Neural progenitor cell (in vitro differentiated cells): ENCODE measurements around the gene ZIC4. TPM values are rescaled to one million over a fixed set of nuclear protein-coding genes. Genes with fewer than 3 reads are reported as not detected.

ENCODE experiments used
- DNase-seq: peaks from one replicate; pipeline ENCODE4 v3.0.0-alpha.2; 2016; ENCODE audit warnings: low spot score
- H2AFZ ChIP-seq: fragments of 200-600 bp; sonication (generic); replicated peaks from 2 replicates; pipeline ENCODE4 v1.6.1; 2016; ENCODE audit warnings: antibody characterized with exemption
- H3F3A ChIP-seq: fragments of 200-600 bp; sonication (generic); 2 replicates; pipeline ENCODE4 v1.6.1; 2016; ENCODE audit warnings: antibody characterized with exemption, low read depth
- H3K27ac ChIP-seq: fragments of 200-600 bp; sonication (generic); 2 replicates; pipeline ENCODE4 v1.5.1; 2016; ENCODE audit warnings: mild to moderate bottlenecking
- H3K27me3 ChIP-seq: fragments of 200-600 bp; sonication (generic); 2 replicates; pipeline ENCODE4 v1.6.1; 2016; ENCODE audit warnings: mild to moderate bottlenecking, moderate library complexity
- H3K36me3 ChIP-seq: fragments of 200-600 bp; sonication (generic); 2 replicates; pipeline ENCODE4 v1.5.1; 2016
- H3K4me1 ChIP-seq: fragments of 200-600 bp; sonication (generic); 2 replicates; pipeline ENCODE4 v1.6.1; 2016; ENCODE audit warnings: mixed run types
- H3K4me2 ChIP-seq: fragments of 200-600 bp; sonication (generic); 2 replicates; pipeline ENCODE4 v1.6.1; 2016
- H3K4me3 ChIP-seq: fragments of 200-600 bp; sonication (generic); 2 replicates; pipeline ENCODE4 v1.5.1; 2016
- H3K79me2 ChIP-seq: fragments of 200-600 bp; sonication (generic); 2 replicates; pipeline ENCODE4 v1.6.1; 2016; ENCODE audit warnings: low read depth
- H3K9ac ChIP-seq: fragments of 200-600 bp; sonication (generic); 2 replicates; pipeline ENCODE4 v1.6.1; 2016
- H3K9me3 ChIP-seq: fragments of 200-600 bp; sonication (generic); 2 replicates; pipeline ENCODE4 v1.5.1; 2016; ENCODE audit warnings: low read depth
- H4K20me1 ChIP-seq: fragments of 200-600 bp; sonication (generic); 2 replicates; pipeline ENCODE4 v1.6.1; 2016; ENCODE audit warnings: low read depth
- H3K27ac Mint-ChIP-seq: 3 replicates; pipeline ENCODE4 v1.8.0; 2021; ENCODE audit warnings: mixed read lengths
- H3K27me3 Mint-ChIP-seq: 2 replicates; pipeline ENCODE4 v1.8.0; 2022; ENCODE audit warnings: low read depth, mild to moderate bottlenecking, inconsistent platforms, moderate library complexity, mixed read lengths; ENCODE audit not compliant: insufficient read depth
- H3K36me3 Mint-ChIP-seq: 3 replicates; pipeline ENCODE4 v1.8.0; 2021; ENCODE audit warnings: mixed read lengths
- H3K4me1 Mint-ChIP-seq: 3 replicates; pipeline ENCODE4 v1.8.0; 2021; ENCODE audit warnings: mixed read lengths
- H3K4me3 Mint-ChIP-seq: 3 replicates; pipeline ENCODE4 v1.8.0; 2021; ENCODE audit warnings: mild to moderate bottlenecking, moderate library complexity, mixed read lengths
- H3K9me3 Mint-ChIP-seq: 3 replicates; pipeline ENCODE4 v1.8.0; 2020; ENCODE audit warnings: mixed read lengths
- CTCF ChIP-seq: fragments of 200-600 bp; sonication (generic); IDR thresholded peaks from 2 replicates; pipeline ENCODE4 v1.5.1; 2017; ENCODE audit warnings: antibody characterized with exemption, mild to moderate bottlenecking
- EZH2 ChIP-seq: fragments of 200-600 bp; sonication (generic); IDR thresholded peaks from 2 replicates; pipeline ENCODE4 v1.6.1; 2017; ENCODE audit warnings: antibody characterized with exemption, mild to moderate bottlenecking, moderate library complexity
- EZH2phosphoT487 ChIP-seq: fragments of 200-600 bp; sonication (generic); IDR thresholded peaks from 2 replicates; pipeline ENCODE4 v1.6.1; 2017; ENCODE audit warnings: antibody characterized with exemption
- total RNA-seq: library from RNA; depleted of rRNA; stranded (reverse); fragments of >200 nt; gene quantifications from 2 replicates; pipeline ENCODE4 v1.2.3, GENCODE V29; 2015; ENCODE audit warnings: low replicate concordance

ZIC4 gene
- total RNA-seq, 1 donor from 2014 or later: 0.64 TPM

DNA sequence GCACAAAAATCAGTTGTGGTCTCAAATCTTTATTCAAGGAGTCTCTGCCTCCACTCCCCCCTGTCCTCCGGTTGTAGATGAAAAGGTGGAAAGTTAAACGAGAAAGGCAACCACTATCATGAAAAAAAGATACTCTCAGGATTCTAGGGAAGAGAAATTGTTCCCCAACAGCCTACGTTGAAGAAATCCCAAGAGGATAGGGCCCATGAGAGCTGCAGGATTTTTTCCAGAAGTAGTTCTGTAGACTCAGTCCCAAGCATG, 17.1 kb upstream of the ZIC4 start:
- Histone ChIP-seq H3K9me3 (no peaks in the 10 kb centered on the region), H2AFZ (no peak overlapping the region), H3K27ac (no peak overlapping the region), H3F3A (peaks cover 26% of the 10 kb centered on the region), H3K4me2 (peak overlapping the region; percentile 75), H3K27me3 (peaks cover 100% of the 10 kb centered on the region), H3K4me1 (peaks cover 17% of the 10 kb centered on the region), H3K79me2 (no peaks in the 10 kb centered on the region), H3K4me3 (peak overlapping the region; percentile 32), H4K20me1 (peaks cover 58% of the 10 kb centered on the region), H3K9ac (no peak overlapping the region), H3K36me3 (no peaks in the 10 kb centered on the region)
- Mint-ChIP-seq H3K27ac (peak overlapping the region; percentile 99), H3K4me1 (peaks cover 74% of the 10 kb centered on the region), H3K36me3 (peaks cover 7% of the 10 kb centered on the region), H3K4me3 (peak overlapping the region; percentile 99), H3K9me3 (no peaks in the 10 kb centered on the region), H3K27me3 (peaks cover 23% of the 10 kb centered on the region)
- no peak for DNase-seq
- TF ChIP-seq EZH2phosphoT487 (no peak), CTCF (no peak), EZH2 (no peak)

GRCh38 chr3:147422601-147423536, 16.5 kb upstream of the ZIC4 start:
- Histone ChIP-seq H3K79me2 (no peaks in the 10 kb centered on the region), H4K20me1 (peaks cover 64% of the 10 kb centered on the region), H3K4me1 (peaks cover 17% of the 10 kb centered on the region), H3K27ac (no peak overlapping the region), H3K9ac (no peak overlapping the region), H3K9me3 (no peaks in the 10 kb centered on the region), H3K4me2 (peak overlapping the region; percentile 75), H2AFZ (no peak overlapping the region), H3K27me3 (peaks cover 100% of the 10 kb centered on the region), H3K36me3 (no peaks in the 10 kb centered on the region), H3K4me3 (peak overlapping the region; percentile 32), H3F3A (peaks cover 29% of the 10 kb centered on the region)
- Mint-ChIP-seq H3K27me3 (peaks cover 23% of the 10 kb centered on the region), H3K27ac (peak overlapping the region; percentile 99), H3K4me3 (peak overlapping the region; percentile 99), H3K4me1 (peaks cover 77% of the 10 kb centered on the region), H3K36me3 (peaks cover 9% of the 10 kb centered on the region), H3K9me3 (no peaks in the 10 kb centered on the region)
- TF ChIP-seq EZH2phosphoT487: peak; percentile 85
- no peak for TF ChIP-seq CTCF
- peak; percentile 90 for TF ChIP-seq EZH2
- DNase-seq: peak; percentile 84

DNA sequence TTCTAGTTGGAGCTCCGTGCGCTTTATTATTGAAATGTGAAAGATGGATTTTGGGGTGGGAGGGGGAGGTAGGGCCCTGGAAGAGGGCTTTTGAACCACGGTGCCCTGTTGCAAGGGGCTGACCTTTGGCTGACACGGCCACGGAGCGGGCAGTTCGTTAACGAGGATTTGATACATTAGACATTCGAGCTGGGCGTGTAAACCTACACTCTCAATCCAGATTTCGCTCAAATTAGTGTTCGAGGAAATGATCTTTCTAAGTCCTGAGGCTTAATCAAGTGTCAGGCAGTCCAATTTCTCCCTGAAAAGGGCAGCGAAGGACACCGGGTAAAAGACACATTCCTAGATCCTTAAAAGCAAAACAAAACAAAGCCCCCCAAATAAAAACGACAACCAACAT, 15.9 kb upstream of the ZIC4 start:
- H3K4me2 ChIP-seq: peak overlapping the region; percentile 85
- no peak overlapping the region for H3K27ac ChIP-seq
- H3K36me3 ChIP-seq: no peaks in the 10 kb centered on the region
- H3K9ac ChIP-seq: no peak overlapping the region
- DNase-seq: peak; percentile 44
- peaks cover 35% of the 10 kb centered on the region for H3F3A ChIP-seq
- H3K4me3 ChIP-seq: no peak overlapping the region
- Mint-ChIP-seq H3K27ac (peak overlapping the region; percentile 99), H3K9me3 (no peaks in the 10 kb centered on the region), H3K36me3 (peaks cover 8% of the 10 kb centered on the region), H3K4me3 (peak overlapping the region; percentile 99), H3K27me3 (peaks cover 21% of the 10 kb centered on the region), H3K4me1 (peaks cover 77% of the 10 kb centered on the region)
- H4K20me1 ChIP-seq: peaks cover 70% of the 10 kb centered on the region
- H3K79me2 ChIP-seq: no peaks in the 10 kb centered on the region
- H3K27me3 ChIP-seq: peaks cover 100% of the 10 kb centered on the region
- no peak for TF ChIP-seq CTCF
- peak; percentile 6 for TF ChIP-seq EZH2phosphoT487
- no peaks in the 10 kb centered on the region for H3K9me3 ChIP-seq
- H3K4me1 ChIP-seq: peaks cover 17% of the 10 kb centered on the region
- H2AFZ ChIP-seq: no peak overlapping the region
